HL-60 (cell line): Measurements from ENCODE around the gene SYTL2.

ENCODE experiments used
- CTCF ChIP-seq: IDR thresholded peaks from one replicate; pipeline ENCODE4 v1.5.1; 2011; ENCODE audit warnings: low read length, control low read depth, inconsistent platforms; ENCODE audit not compliant: insufficient read depth
- POLR2AphosphoS5 ChIP-seq: IDR thresholded peaks from 2 replicates; pipeline ENCODE4 v1.6.1; 2012; ENCODE audit warnings: low read depth
- SPI1 ChIP-seq: IDR thresholded peaks from 2 replicates; pipeline ENCODE4 v1.6.1; 2012; ENCODE audit warnings: low read depth, mild to moderate bottlenecking, borderline replicate concordance

- TF ChIP-seq CTCF, result no peak
- TF ChIP-seq POLR2AphosphoS5, result no peak
- TF ChIP-seq SPI1, result no peak
Observed at GRCh38 chr11:85809863-85810262, 1.1 kb downstream of the SYTL2 start.
